Stimulated activated CD8-positive, alpha-beta memory T cell treated with anti-CD3 and anti-CD28 coated beads, Interleukin-15, amount 100 ng/mL, for 48 hours (primary cell): ENCODE measurements around the gene ELOF1.
"Not testable (repeated sequence)": the region's sequence is repeated elsewhere in the genome, so short reads cannot be mapped to it uniquely, and the experiment has no call there.

Experiments used
- DNase-seq, 2 donors: peaks; one replicate each; pipeline ENCODE4 v3.0.0-alpha.2; 2020; ENCODE audit warnings: low read depth in 2 of 2

The ELOF1 gene

DNA sequence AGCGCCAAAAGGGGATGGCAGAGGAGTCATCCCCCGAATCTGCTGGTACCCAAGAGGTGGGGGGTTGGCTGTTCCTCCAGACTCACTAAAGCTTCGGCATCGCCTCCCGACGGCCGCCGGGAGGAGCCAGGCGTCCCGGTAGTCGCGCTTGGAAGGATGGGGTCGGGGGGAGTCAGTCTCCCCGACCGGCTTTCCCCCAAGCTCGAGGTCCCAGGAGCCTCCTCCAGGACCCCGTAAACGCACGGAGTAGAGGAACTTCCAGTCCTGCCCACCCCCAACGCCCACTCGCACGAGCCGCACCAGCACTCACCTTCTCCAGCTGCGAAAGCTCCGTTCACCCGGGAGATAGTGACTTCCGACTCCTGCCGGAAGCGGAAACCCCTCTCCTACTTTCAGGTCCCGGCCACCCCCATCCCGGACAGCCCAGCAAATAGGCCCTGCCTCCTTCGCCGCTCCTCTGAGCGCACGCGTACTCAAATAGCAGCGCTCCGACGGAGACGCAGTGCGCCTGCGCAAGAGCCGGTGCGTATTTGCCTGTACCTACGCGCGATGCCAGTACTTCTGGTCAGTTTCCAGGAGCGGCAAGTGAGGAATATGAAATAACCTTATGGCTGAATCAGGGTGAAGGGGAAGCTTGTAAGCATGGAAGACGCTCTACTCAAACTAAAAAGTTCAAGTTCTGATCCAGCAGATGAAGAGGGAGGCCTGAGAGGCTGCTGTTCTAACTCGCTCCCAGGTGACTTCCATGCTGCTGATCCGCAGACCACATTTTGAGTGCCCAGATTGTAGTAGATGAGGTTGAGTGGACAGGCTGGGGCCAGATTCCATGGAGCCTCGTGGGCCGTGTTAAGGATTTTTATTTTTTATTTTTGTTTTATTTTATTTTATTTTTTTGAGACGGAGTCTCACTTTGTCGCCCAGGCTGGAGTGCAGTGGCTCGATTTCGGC is at the start of gene ELOF1:
Gene ELOF1 (minus strand): TSS at position 350 of the 948 bp plus-strand sequence. CDS start 4,883 bp downstream, outside the sequence.
- peak; percentile 97 to 98 for DNase-seq

- DNase-seq: no peak
Measured at GRCh38 chr19:11606484-11606883, 47.5 kb upstream of the ELOF1 start.

GRCh38 chr19:11599704-11600103 is 40.7 kb upstream of the ELOF1 start:
- not testable (repeated sequence) for DNase-seq

- no peak for DNase-seq
Measured at GRCh38 chr19:11598746-11599145, 39.7 kb upstream of the ELOF1 start.

- no peak for DNase-seq
Measured at GRCh38 chr19:11598103-11598483, 39.1 kb upstream of the ELOF1 start.

DNA sequence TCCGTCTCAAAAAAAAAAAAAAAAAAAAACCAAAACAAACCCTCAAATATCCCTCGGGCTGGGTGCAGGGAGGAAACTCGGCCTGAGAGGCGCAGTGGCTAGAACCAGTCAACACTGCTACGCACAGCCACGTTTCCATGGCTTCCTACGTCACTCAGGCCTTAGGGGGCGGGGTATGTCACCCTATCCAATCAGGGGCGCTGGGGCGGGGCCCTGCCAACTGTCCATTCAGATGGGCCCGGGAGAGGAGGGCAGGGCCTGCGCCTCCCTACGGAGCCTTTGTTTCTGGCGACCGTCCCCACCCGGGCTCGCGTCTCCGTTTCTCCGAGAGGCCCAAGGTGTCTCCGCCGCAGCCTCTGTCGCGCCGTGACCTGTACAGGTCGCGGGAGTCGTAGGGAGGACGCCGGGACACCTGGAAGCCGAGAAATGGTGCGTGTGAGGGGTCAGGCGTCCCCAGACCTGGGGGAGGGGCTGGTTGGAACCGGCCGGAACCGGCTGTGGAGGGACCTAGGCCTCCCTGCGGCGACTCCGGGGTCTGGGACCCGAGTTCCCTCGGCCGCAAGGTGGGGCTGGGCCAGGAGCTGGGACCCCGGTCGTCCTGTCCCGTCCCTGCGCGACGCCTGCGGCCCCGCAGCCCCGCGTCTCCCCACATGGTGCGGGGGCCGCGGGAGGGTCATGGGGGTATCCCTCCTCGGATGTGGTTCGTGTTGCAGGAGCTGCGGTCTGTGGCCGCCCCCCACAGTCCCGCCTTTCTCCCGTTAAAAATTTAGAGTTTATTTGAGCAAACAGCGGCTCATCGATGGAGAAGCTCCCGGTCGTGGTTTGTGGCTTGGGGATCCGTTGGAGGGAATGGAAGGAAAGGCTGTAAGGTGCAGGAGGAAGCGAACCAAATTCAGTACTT is 38.4 kb upstream of the ELOF1 start, which contains the start of gene ZNF627:
Gene ZNF627 (plus strand): TSS at position 282 of the 901 bp plus-strand sequence. CDS start 145 bp downstream, at position 427.
- peak; percentile 96 to 97 for DNase-seq

DNA sequence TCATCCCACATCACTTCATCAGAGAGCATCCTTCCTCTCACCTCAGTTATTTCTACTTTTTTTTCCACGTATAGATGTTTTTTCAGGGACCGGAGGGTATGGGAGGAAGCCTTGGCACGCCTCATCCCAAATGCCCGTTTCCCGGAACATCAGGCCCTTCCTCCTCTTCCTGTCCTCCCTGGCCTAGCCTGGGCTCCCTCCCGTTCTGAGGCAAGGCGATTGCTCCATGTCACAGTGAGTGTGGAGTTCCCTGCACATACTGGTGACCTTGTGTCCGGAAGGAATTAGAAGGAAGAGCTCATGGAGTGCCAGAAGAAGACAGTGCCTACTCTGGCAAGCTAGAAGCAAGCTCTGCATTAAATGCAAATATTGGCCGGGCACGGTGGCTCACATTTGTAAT is 37.1 kb upstream of the ELOF1 start:
- no peak for DNase-seq

GRCh38 chr19:11594084-11594483 is 35.1 kb upstream of the ELOF1 start:
- DNase-seq: no peak

DNA sequence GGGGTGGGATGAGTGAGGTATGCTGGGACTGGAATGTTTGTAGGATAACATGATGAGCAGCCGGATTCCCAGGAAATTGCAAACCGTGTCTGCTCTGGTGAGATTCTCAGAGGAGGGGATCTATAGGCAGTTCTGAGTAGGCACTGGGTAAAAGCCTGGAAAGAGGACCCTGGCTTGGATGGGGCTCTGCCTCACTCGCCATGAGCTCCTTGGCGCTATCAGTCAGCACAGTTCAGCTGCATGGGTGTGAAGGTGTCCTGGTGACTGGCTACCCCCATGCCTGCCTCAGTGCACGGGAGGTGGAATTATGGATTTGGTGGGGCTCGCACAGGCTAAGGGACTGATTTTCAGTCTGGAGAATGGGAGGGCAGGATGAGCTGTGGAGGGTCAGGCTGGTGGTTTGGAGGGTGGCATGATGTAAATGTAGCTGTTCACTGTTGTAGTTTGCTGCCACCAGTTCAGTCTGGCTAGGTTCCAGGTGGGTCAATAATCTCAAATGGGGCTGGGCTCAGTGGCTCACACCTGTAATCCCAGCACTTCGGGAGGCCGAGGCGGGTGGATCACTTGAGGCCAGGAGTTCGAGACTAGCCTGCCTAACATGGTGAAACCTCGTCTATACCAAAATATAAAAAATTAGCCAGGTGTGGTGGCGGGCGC is 29.1 kb upstream of the ELOF1 start:
- no peak for DNase-seq

DNA sequence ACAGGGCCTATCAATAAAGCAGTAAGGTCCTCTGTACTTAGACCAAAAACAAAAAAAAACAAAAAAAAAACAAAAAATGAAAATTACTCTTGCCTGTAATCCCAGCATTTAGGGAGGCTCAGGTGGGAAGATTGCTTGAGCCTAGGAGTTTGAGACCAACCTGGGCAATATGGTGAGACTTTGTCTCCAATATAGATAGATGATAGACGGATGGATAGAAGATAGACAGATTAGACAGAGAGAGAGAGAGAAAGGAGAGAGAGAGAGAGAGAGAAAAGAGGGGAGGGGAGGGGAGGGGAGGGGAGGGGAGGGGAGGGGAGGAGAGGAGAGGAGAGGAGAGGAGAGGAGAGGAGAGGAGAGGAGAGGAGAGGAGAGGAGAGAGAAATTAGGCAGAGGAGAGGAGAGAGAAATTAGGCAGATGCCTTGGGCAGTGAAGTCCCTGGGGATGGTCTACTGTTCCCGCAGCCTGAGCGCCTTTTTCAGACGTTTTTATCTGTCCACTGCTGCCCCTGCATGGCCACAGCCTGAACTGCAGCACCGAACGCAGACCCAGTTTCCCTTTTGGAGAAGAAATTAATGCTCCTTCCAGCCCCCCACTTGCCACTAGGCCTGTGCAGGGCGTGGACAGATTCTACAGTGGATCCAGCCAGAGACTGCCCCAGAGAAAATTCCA is 28.4 kb upstream of the ELOF1 start:
- DNase-seq: peak; percentile 60 to 62

DNA sequence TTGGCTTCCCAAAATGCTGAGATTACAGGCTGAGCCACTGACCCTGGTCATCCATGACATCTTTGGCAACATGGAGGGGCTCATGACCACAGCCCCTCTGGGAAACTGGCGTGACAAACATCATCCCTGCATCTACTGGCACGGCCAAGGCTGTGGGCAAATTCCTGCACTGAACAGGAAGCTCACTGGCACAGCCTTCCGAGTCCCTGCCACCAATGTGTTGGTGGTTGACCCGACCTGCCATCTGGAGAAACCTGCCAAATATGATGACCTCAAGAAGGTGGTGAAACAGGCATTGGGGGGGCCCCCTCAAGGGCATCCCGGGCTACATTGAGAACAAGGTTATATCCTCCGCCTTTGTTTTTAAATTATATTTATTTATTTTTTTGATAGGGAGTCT is 27.3 kb upstream of the ELOF1 start:
- no peak for DNase-seq

- peak in 1 of 2 donors; percentile 44 for DNase-seq
Measured at GRCh38 chr19:11581740-11582139, 22.7 kb upstream of the ELOF1 start.

- DNase-seq: no peak
Measured at GRCh38 chr19:11580116-11580515, 21.1 kb upstream of the ELOF1 start.

DNA sequence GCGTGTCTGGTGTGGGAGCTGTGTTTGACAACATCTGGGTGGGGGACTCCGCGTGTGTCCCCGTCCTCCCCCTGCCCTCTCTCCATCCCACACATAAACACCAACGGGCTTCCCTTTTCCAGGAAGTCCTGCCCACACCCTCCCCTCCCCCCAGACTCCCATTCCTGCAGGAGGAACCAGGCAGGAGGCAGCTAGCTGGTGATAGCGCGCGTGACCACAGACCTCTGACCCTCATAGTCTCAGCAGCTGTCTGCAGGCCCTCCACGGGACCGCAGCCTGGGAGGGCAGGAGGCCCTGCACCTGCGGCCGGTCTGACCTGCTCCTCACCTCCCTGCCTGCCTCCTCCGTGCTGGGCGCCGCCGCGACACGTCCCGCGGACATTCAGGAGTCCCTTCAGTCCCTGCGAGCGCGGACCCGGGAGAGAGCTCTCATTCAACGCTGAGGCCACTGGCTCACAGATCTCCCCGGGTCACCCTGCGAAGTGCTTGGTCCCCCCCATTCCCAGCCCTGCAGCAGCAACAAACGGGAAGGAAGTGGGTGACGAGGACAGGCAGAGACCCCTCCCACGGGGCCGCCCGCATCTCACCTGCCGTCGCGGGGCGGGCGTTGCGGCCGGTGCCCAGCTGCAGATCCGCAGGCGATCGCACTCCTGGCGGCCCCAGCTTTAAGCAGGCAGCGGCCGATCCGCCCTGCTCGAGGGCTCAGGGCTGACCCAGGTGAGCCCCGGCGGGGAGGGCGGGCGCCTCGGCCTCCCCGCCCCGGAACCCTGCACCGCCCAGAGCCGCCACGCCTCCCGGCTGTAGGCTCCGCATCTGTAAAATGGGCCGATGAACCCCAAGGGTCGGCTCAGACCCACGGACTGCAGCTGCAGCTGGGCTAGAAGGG is 19.5 kb upstream of the ELOF1 start:
- DNase-seq: no peak

DNA sequence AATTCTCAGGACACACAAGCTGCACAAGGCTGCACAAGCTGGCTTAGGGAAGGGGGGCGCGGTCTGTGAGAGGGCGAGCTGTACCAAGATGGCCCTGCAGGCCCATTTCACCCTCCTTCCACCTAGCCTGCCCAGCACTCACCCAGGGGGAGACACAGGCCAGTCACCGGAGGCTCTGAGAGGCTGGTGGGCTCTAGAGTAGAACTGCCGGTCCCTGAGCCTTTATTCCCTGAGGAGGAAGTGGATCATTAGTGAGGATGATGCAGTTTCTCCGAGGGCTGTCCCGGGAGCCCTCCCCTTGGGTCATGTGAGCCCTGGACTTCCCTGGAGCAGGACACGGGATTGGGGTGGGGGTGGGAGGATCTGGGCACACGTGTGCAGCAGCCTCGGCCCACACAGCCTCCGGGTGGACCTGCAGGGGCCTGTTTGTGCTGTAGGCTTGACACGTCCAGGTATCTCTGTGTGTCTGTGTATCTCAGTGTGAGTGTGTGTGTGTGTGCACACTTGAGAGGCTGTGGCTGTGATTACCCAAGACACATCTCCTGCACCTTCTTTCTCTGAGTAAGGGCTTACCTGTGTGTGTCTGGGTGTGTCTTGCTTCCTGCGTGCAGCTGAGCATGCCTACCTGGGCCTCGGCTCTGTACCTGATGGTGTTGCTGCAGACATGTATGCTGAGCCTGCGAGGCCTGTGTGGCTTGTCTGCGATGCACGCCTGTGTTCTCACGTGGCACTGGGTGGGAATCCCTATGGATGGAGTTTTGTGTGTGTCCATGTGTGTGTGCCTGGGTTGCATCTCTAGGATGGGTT is 18.6 kb upstream of the ELOF1 start, which contains the start of gene ACP5:
Gene ACP5 (minus strand): TSS at position 195 of the 807 bp plus-strand sequence. CDS start 328 bp downstream, outside the sequence.
- no peak for DNase-seq

DNA sequence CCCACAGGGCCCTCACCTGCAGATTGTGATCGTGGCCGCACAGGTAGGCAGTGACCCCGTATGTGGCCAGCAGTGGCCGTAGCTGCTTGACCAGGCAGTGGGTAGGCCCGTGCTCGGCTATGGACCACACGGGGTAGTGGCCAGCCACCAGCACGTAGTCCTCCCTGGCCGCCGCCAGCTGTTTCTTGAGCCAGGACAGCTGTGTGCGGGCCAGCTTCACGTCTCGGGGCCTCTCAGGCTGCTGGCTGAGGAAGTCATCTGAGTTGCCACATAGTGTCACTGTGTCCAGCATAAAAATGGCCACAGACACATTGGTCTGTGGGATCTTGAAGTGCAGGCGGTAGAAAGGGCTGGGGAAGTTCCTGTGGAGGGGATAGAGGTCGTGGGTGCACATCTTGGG is 17.2 kb upstream of the ELOF1 start:
- no peak for DNase-seq

- DNase-seq: no peak
Measured at GRCh38 chr19:11574689-11575088, 15.7 kb upstream of the ELOF1 start.

- not testable (repeated sequence) for DNase-seq
Measured at GRCh38 chr19:11573763-11574162, 14.7 kb upstream of the ELOF1 start.

GRCh38 chr19:11573354-11573753 is 14.3 kb upstream of the ELOF1 start:
- DNase-seq: not testable (repeated sequence)
